Measurements from ENCODE around the gene NR3C2. TPM values are rescaled to one million over a fixed set of nuclear protein-coding genes. Genes with fewer than 3 reads are reported as not detected.

NR3C2 gene
- total and polyA plus RNA-seq, 8 donors: 2.0 to 36.4 (median 16.9) TPM

DNA sequence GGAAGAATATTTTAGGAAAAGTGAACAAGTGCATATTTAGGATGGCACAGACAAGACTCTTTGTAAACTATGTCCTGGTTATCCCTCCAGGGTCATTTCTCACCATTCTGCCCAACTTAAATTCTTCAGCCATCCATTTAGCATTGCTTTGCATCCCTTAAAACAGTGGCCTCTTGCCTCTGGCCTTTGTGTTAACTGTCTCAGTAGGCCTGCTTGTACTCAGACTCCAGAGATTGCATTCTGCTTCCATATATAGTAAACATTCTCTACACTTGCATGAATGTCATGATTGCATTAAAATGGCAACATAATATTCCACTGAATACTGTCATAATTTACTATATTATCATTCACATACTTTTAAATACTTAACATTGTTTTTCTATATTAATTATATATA, 43.2 kb downstream of the NR3C2 start:
- TF ChIP-seq, protein P1, sequence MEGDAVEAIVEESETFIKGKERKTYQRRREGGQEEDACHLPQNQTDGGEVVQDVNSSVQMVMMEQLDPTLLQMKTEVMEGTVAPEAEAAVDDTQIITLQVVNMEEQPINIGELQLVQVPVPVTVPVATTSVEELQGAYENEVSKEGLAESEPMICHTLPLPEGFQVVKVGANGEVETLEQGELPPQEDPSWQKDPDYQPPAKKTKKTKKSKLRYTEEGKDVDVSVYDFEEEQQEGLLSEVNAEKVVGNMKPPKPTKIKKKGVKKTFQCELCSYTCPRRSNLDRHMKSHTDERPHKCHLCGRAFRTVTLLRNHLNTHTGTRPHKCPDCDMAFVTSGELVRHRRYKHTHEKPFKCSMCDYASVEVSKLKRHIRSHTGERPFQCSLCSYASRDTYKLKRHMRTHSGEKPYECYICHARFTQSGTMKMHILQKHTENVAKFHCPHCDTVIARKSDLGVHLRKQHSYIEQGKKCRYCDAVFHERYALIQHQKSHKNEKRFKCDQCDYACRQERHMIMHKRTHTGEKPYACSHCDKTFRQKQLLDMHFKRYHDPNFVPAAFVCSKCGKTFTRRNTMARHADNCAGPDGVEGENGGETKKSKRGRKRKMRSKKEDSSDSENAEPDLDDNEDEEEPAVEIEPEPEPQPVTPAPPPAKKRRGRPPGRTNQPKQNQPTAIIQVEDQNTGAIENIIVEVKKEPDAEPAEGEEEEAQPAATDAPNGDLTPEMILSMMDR (IDR thresholded peaks at IDR 0.05): no peak
- TF ChIP-seq POLR2A (IDR thresholded peaks at IDR 0.05): no peak
- no peak for TF ChIP-seq EP300 (IDR thresholded peaks at IDR 0.05)
- no peak for TF ChIP-seq POLR2AphosphoS5 (IDR thresholded peaks at IDR 0.05)
- Histone ChIP-seq H3K4me1 (peaks cover 0 to 47% (median 12%) of the 10 kb centered on the region in 4 donors), H3K27me3 (no peaks in the 10 kb centered on the region), H3K9me3 (no peaks in the 10 kb centered on the region), H3K4me3 (no peak overlapping the region), H3K36me3 (no peaks in the 10 kb centered on the region), H3K27ac (no peak overlapping the region)
- DNase-seq: no peak
- intact Hi-C loops (cut with DNase I; ENCODE audit: low total_unique reads): no loop called here

DNA sequence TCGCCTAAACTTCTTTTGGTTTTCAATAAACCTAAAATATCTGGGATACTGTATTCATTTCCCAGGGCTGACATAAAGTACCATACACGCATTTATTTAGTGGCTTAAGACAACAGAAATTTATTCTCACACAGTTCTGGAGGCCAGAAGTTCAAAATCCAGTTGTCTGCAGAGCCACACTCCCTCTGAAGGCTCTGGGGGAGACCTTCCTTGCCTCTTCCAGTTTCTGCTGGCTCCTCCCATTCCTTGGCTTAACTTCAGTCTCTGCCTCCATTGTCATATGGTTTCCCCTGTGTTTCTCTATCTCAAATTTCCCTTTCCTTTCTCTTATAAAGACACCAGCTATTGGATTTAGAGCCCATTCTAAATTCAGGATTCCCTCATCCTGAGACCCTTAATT, 44.4 kb downstream of the NR3C2 start:
- WGBS, 5 donors: 25 to 63% (median 59%) methylated on average over 2 of the region's 2 CpGs
- DNase-seq: no peak

DNA sequence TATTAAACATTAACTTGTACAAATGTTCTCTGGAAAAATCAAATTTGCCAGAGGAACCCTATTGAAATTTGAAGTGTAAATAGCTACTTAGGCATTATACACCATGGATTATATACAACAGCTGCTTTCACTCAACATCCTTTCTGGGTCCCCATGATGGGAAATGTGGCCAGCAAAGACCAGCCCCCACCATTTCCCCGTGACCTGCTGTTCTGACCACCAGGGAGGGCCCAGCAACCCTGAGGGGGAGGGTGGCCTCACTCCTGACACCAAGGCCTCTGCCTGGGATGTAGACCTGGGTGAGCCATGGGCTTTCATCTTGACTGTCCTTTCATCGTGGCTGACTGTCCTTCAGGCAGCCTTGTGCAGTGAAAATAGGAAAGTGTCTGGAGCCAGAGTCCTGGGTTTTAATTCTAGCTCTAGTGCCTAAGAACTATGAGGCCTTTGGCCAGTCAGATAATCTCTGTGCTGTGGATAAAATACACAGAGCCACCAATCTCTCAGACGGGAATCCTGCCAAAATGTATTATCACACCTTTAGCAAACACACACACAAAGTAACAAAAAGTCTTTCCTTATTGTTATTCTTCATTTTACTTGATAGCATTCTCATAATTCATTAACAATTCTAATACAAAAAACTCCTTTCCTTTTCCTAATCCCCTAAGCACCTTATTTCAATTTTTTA, 45.1 kb downstream of the NR3C2 start:
- H3K4me1 ChIP-seq: peaks cover 0 to 43% (median 12%) of the 10 kb centered on the region in 4 donors
- no peaks in the 10 kb centered on the region for H3K9me3 ChIP-seq
- TF ChIP-seq POLR2AphosphoS5 (IDR thresholded peaks at IDR 0.05) (peak in 1 of 3 donors; percentile 35), EP300 (IDR thresholded peaks at IDR 0.05) (no peak), POLR2A (IDR thresholded peaks at IDR 0.05) (no peak)
- peak in 1 of 2 donors; percentile 52 for DNase-seq
- no peak overlapping the region for H3K4me3 ChIP-seq
- peak overlapping the region; percentile 21 to 79 (median 65) for H3K27ac ChIP-seq
- intact Hi-C loops (cut with DNase I; ENCODE audit: low total_unique reads): no loop called here
- no peaks in the 10 kb centered on the region for H3K27me3 ChIP-seq
- WGBS, 5 donors: 24 to 59% (median 34%) methylated on average over 3 of the region's 3 CpGs
- no peaks in the 10 kb centered on the region for H3K36me3 ChIP-seq

More for the DNA sequence above, 44.4 kb downstream of the NR3C2 start:
- Histone ChIP-seq H3K36me3 (no peaks in the 10 kb centered on the region), H3K27ac (peak overlapping the region; percentile 11 to 73 (median 49)), H3K9me3 (no peaks in the 10 kb centered on the region), H3K27me3 (no peaks in the 10 kb centered on the region), H3K4me3 (no peak overlapping the region), H3K4me1 (peaks cover 0 to 43% (median 12%) of the 10 kb centered on the region in 4 donors)
- intact Hi-C loops (cut with DNase I; ENCODE audit: low total_unique reads): no loop called here
- TF ChIP-seq, protein P1 (IDR thresholded peaks at IDR 0.05): no peak
- TF ChIP-seq POLR2AphosphoS5 (IDR thresholded peaks at IDR 0.05) (no peak), POLR2A (IDR thresholded peaks at IDR 0.05) (no peak), EP300 (IDR thresholded peaks at IDR 0.05) (no peak)

- Histone ChIP-seq H3K9me3 (no peaks in the 10 kb centered on the region), H3K4me1 (peaks cover 0 to 52% (median 17%) of the 10 kb centered on the region in 4 donors), H3K27ac (no peak overlapping the region), H3K36me3 (no peaks in the 10 kb centered on the region), H3K4me3 (no peak overlapping the region), H3K27me3 (no peaks in the 10 kb centered on the region)
- DNase-seq: peak in 1 of 2 donors; percentile 12
- 79 to 97% (median 96%) methylated on average over 1 of the region's 1 CpG for WGBS, 5 donors
- intact Hi-C loops (cut with DNase I; ENCODE audit: low total_unique reads): no loop called here
- TF ChIP-seq EP300 (IDR thresholded peaks at IDR 0.05) (no peak), POLR2A (IDR thresholded peaks at IDR 0.05) (no peak), POLR2AphosphoS5 (IDR thresholded peaks at IDR 0.05) (no peak)
- TF ChIP-seq, protein P1 (IDR thresholded peaks at IDR 0.05): no peak
Observed at GRCh38 chr4:148395771-148396170, 46.4 kb downstream of the NR3C2 start.

GRCh38 chr4:148391056-148391455, 51.2 kb downstream of the NR3C2 start:
- H3K9me3 ChIP-seq: no peaks in the 10 kb centered on the region
- no peaks in the 10 kb centered on the region for H3K36me3 ChIP-seq
- peaks cover 0 to 27% (median 11%) of the 10 kb centered on the region in 4 donors for H3K4me1 ChIP-seq
- no peak for DNase-seq
- H3K4me3 ChIP-seq: no peak overlapping the region
- intact Hi-C loops (cut with DNase I; ENCODE audit: low total_unique reads): no loop called here
- TF ChIP-seq EP300 (IDR thresholded peaks at IDR 0.05) (no peak), POLR2A (IDR thresholded peaks at IDR 0.05) (no peak), POLR2AphosphoS5 (IDR thresholded peaks at IDR 0.05) (no peak)
- TF ChIP-seq, protein P1 (IDR thresholded peaks at IDR 0.05): no peak
- WGBS, 5 donors: 23 to 54% (median 35%) methylated on average over 1 of the region's 1 CpG
- no peak overlapping the region for H3K27ac ChIP-seq
- H3K27me3 ChIP-seq: no peaks in the 10 kb centered on the region

Data from stomach (tissue), 9 donors.